ENCODE data around the gene GNRHR.
"Not testable (repeated sequence)": the region's sequence is repeated elsewhere in the genome, so short reads cannot be mapped to it uniquely, and the experiment has no call there.

Gene GNRHR

DNA sequence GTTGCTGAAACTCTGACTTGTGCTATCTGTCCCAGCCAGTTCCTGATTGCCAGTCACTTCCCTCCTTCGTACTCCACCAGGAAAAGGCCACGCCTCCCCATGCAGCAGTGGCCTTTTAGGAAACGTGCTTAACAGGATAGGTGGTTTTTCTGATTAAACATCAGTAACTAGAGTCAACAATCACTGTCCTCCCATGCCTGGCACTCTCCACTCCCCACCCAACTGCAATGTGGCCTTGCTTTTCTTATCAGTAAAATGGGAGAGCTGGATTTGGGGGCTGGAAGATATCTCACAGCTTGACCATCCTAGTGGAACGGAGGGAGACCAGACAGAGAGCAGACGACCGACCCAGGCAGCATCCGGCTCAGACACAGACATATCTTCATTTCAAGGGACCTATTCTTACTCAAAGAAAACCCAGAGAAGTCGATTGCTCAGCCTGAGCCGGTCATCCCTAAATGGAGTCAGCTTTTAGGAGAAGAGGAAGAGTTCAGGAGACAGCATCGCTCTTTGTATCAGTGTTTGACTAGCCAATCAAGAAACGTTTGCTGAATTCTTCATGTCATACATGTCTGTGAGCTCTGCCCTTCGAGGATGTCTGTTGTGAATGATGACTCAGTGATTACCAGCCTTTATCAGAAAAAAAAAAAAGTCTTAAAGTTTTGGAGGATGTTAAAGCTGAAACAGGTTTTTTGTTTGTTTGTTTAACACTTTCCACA is 40.5 kb downstream of the GNRHR start:
- H2AFZ ChIP-seq (ENCODE audit: low read length) = no peak overlapping the region
- no peak overlapping the region for H3K4me2 ChIP-seq (ENCODE audit: low read depth, low read length)
- TF ChIP-seq EZH2 (optimal IDR thresholded peaks at IDR 0.05; ENCODE audit: low read depth, low read length) (no peak), EZH2phosphoT487 (IDR thresholded peaks at IDR 0.05; ENCODE audit: low read length) (no peak), CTCF (IDR thresholded peaks at IDR 0.05; ENCODE audit: low read length) (no peak)
- no peaks in the 10 kb centered on the region for H3K9me2 ChIP-seq (replicated peaks; ENCODE audit: insufficient read depth, low read length)
- no peaks in the 10 kb centered on the region; the same call in 1 of the 2 replicates for H3K36me3 ChIP-seq (replicated peaks; ENCODE audit: insufficient read depth, low read length)
- H3F3A ChIP-seq (ENCODE audit: insufficient read depth, low read length) = no peaks in the 10 kb centered on the region
- peaks cover 3% of the 10 kb centered on the region; the same call in 1 of the 2 replicates for H3K79me2 ChIP-seq (ENCODE audit: low read length)
- H3K27ac ChIP-seq (ENCODE audit: low read length) = no peak overlapping the region
- no peak overlapping the region for H3K4me3 ChIP-seq (ENCODE audit: low read length)
- no peak overlapping the region for H3K9ac ChIP-seq (ENCODE audit: low read length)
- no peaks in the 10 kb centered on the region for H3K9me3 ChIP-seq (replicated peaks; ENCODE audit: insufficient read depth, low read length)
- DNase-seq = no peak
- H3K27me3 ChIP-seq (replicated peaks; ENCODE audit: insufficient read depth, low read length) = no peaks in the 10 kb centered on the region
- no peaks in the 10 kb centered on the region for H4K20me1 ChIP-seq (ENCODE audit: insufficient read depth, low read length)
- no peaks in the 10 kb centered on the region; the same call in 1 of the 2 replicates for H3K4me1 ChIP-seq (ENCODE audit: low read length)

DNA sequence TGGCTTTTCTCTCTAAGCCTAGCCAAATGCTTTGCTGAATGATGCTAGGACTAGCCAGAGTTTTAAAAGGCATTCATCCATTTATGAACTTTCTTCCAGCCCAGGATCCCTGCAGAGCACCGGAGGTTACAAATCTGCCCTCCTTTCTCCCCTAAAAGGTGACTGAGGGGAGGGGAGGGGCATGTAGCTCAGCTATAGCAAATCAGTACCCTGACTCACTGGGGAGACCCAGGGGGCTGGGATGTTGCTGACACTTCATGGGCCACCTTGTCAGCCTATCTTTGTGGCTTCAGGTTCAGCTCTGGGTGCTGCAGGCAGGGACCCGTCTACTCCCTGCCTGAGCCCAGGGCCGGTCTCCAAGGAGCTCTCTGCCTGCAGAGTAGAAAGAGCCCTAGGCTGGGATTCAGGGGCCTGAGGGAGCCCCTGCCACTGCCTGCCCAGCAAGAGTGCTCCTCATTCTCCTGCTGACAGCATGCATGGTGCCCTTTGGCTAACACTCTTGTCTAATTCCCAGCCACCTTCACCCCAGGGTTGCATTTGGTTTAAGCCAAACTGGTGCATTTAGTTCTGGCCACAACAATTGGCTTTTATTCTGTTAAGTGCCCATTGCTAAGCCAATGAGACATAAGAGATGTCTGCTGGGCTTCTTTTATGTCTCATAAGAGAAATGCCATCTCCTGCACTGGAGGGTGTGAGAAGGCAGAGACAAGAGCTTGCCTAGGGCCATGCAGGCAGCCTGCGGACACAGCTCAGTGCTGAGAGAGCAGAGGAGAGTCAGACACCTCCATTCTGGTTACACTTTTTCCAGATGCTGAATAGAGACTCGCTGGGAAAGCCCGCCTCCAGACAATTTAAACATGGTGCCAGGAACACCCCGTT is 41.3 kb downstream of the GNRHR start:
- no peak overlapping the region for H3K4me2 ChIP-seq (ENCODE audit: low read depth, low read length)
- DNase-seq = no peak
- no peaks in the 10 kb centered on the region for H3K9me3 ChIP-seq (replicated peaks; ENCODE audit: insufficient read depth, low read length)
- H3K27ac ChIP-seq (ENCODE audit: low read length) = no peak overlapping the region
- no peak overlapping the region for H3K4me3 ChIP-seq (ENCODE audit: low read length)
- TF ChIP-seq CTCF (IDR thresholded peaks at IDR 0.05; ENCODE audit: low read length) = no peak
- TF ChIP-seq EZH2 (optimal IDR thresholded peaks at IDR 0.05; ENCODE audit: low read depth, low read length) = no peak
- no peak for TF ChIP-seq EZH2phosphoT487 (IDR thresholded peaks at IDR 0.05; ENCODE audit: low read length)
- H3F3A ChIP-seq (ENCODE audit: insufficient read depth, low read length) = no peaks in the 10 kb centered on the region
- H3K9ac ChIP-seq (ENCODE audit: low read length) = no peak overlapping the region
- no peaks in the 10 kb centered on the region; the same call in 1 of the 2 replicates for H3K4me1 ChIP-seq (ENCODE audit: low read length)
- H4K20me1 ChIP-seq (ENCODE audit: insufficient read depth, low read length) = no peaks in the 10 kb centered on the region
- H2AFZ ChIP-seq (ENCODE audit: low read length) = no peak overlapping the region
- peaks cover 11% of the 10 kb centered on the region for H3K79me2 ChIP-seq (ENCODE audit: low read length)
- no peaks in the 10 kb centered on the region for H3K9me2 ChIP-seq (replicated peaks; ENCODE audit: insufficient read depth, low read length)
- H3K36me3 ChIP-seq (replicated peaks; ENCODE audit: insufficient read depth, low read length) = no peaks in the 10 kb centered on the region; the same call in 1 of the 2 replicates
- H3K27me3 ChIP-seq (replicated peaks; ENCODE audit: insufficient read depth, low read length) = no peaks in the 10 kb centered on the region

- no peaks in the 10 kb centered on the region for H3K9me2 ChIP-seq (replicated peaks; ENCODE audit: insufficient read depth, low read length)
- H3K4me2 ChIP-seq (ENCODE audit: low read depth, low read length) = no peak overlapping the region
- TF ChIP-seq EZH2phosphoT487 (IDR thresholded peaks at IDR 0.05; ENCODE audit: low read length) (no peak), CTCF (IDR thresholded peaks at IDR 0.05; ENCODE audit: low read length) (no peak), EZH2 (optimal IDR thresholded peaks at IDR 0.05; ENCODE audit: low read depth, low read length) (no peak)
- H3F3A ChIP-seq (ENCODE audit: insufficient read depth, low read length) = no peaks in the 10 kb centered on the region
- H3K27me3 ChIP-seq (replicated peaks; ENCODE audit: insufficient read depth, low read length) = no peaks in the 10 kb centered on the region
- H3K4me3 ChIP-seq (ENCODE audit: low read length) = no peak overlapping the region
- H2AFZ ChIP-seq (ENCODE audit: low read length) = no peak overlapping the region
- no peaks in the 10 kb centered on the region; the same call in 1 of the 2 replicates for H3K4me1 ChIP-seq (ENCODE audit: low read length)
- H3K9ac ChIP-seq (ENCODE audit: low read length) = no peak overlapping the region
- no peak overlapping the region for H3K27ac ChIP-seq (ENCODE audit: low read length)
- no peak for DNase-seq
- H3K79me2 ChIP-seq (ENCODE audit: low read length) = peaks cover 17% of the 10 kb centered on the region
- no peaks in the 10 kb centered on the region; the same call in 1 of the 2 replicates for H3K36me3 ChIP-seq (replicated peaks; ENCODE audit: insufficient read depth, low read length)
- no peaks in the 10 kb centered on the region for H3K9me3 ChIP-seq (replicated peaks; ENCODE audit: insufficient read depth, low read length)
- H4K20me1 ChIP-seq (ENCODE audit: insufficient read depth, low read length) = no peaks in the 10 kb centered on the region
These were observed 42.1 kb downstream of the GNRHR start for GRCh38 chr4:67712000-67712625.

GRCh38 chr4:67706682-67707081 is 47.5 kb downstream of the GNRHR start:
- not testable (repeated sequence) for H3K4me2 ChIP-seq (ENCODE audit: low read depth, low read length); H3K9me3 ChIP-seq (replicated peaks; ENCODE audit: insufficient read depth, low read length); H3K9me2 ChIP-seq (replicated peaks; ENCODE audit: insufficient read depth, low read length); DNase-seq; H3K9ac ChIP-seq (ENCODE audit: low read length); H3F3A ChIP-seq (ENCODE audit: insufficient read depth, low read length); H4K20me1 ChIP-seq (ENCODE audit: insufficient read depth, low read length); H3K4me1 ChIP-seq (ENCODE audit: low read length); H2AFZ ChIP-seq (ENCODE audit: low read length); H3K36me3 ChIP-seq (replicated peaks; ENCODE audit: insufficient read depth, low read length); H3K4me3 ChIP-seq (ENCODE audit: low read length); H3K27me3 ChIP-seq (replicated peaks; ENCODE audit: insufficient read depth, low read length); H3K27ac ChIP-seq (ENCODE audit: low read length)
- H3K79me2 ChIP-seq (ENCODE audit: low read length) = peaks cover 39% of the 10 kb centered on the region
